Measurements from ENCODE around the gene SLC26A9. TPM values are rescaled to one million over a fixed set of nuclear protein-coding genes. Genes with fewer than 3 reads are reported as not detected.

Gene SLC26A9
- polyA plus RNA-seq, 1 of the 3 experiments (the other 2 are of a cell fraction), result not detected

GRCh38 chr1:205971082-205971481 is 27.8 kb upstream of the SLC26A9 start:
- Histone ChIP-seq H3K4me3 (ENCODE audit: low read depth in 2 of 2, low read length in 1 of 2) (no peak overlapping the region), H3K4me2 (no peak overlapping the region), H3K36me3 (replicated peaks in 1 of 2; ENCODE audit: control insufficient read depth in 1 of 2, insufficient read depth in 2 of 2, low read length in 1 of 2) (no peaks in the 10 kb centered on the region), H3K27me3 (ENCODE audit: insufficient read depth) (no peaks in the 10 kb centered on the region), H3K4me1 (ENCODE audit: control insufficient read depth in 1 of 2, insufficient read depth in 2 of 2, low read depth in 1 of 2, low read length in 1 of 2) (peaks cover 0 to 2% of the 10 kb centered on the region in 2 experiments; a peak in 1 of 4 replicates), H3K27ac (ENCODE audit: low read depth in 2 of 2, low read length in 1 of 2) (no peak overlapping the region), H3F3A (replicated peaks; ENCODE audit: insufficient read depth) (no peaks in the 10 kb centered on the region), H2AFZ (ENCODE audit: low read depth) (no peak overlapping the region), H3K79me2 (ENCODE audit: insufficient read depth) (no peaks in the 10 kb centered on the region), H3K9me2 (no peaks in the 10 kb centered on the region), H3K9ac (no peak overlapping the region), H3K9me3 (no peaks in the 10 kb centered on the region), H4K20me1 (ENCODE audit: insufficient read depth) (no peaks in the 10 kb centered on the region)
- POLR2A ChIA-PET, result no interaction called here
- WGBS (ENCODE audit: low lambda C conversion rate), result 51% methylated on average over 3 of the region's 4 CpGs
- TF ChIP-seq NFIC (IDR thresholded peaks at IDR 0.05; ENCODE audit: borderline replicate concordance), result no peak
- TF ChIP-seq SMC3 (IDR thresholded peaks at IDR 0.05; ENCODE audit: low read depth, low read length), result no peak
- no peak for TF ChIP-seq NRF1 (IDR thresholded peaks at IDR 0.05; ENCODE audit: low read depth, low read length)
- no peak for TF ChIP-seq PBX3 (IDR thresholded peaks at IDR 0.05)
- no peak for TF ChIP-seq FOXJ3 (CRISPR knock-in tag; IDR thresholded peaks at IDR 0.05)
- TF ChIP-seq EP300 (IDR thresholded peaks at IDR 0.05; ENCODE audit: borderline replicate concordance in 1 of 2, low read depth in 1 of 2, low read length in 1 of 2), result no peak
- TF ChIP-seq SIN3A (IDR thresholded peaks at IDR 0.05; ENCODE audit: borderline replicate concordance, low read depth, low read length), result no peak
- no peak for TF ChIP-seq EZH2phosphoT487 (IDR thresholded peaks at IDR 0.05; ENCODE audit: borderline replicate concordance, low read depth)
- no peak for TF ChIP-seq MEF2A (IDR thresholded peaks at IDR 0.05; ENCODE audit: borderline replicate concordance, low read depth)
- no peak for TF ChIP-seq RFX5 (IDR thresholded peaks at IDR 0.05; ENCODE audit: low read length)
- no peak for DNase-seq
- CTCF ChIA-PET, result interaction anchor here (0.8 to 2.5 kb wide), 7 partner anchors 10 to 313 kb away, joined by 3 to 10 read pairs (median 8); no protein-coding TSS in a partner anchor

- Histone ChIP-seq H3K4me3 (ENCODE audit: low read depth in 2 of 2, low read length in 1 of 2) (no peak overlapping the region), H2AFZ (ENCODE audit: low read depth) (no peak overlapping the region), H3K4me2 (no peak overlapping the region), H3K36me3 (replicated peaks in 1 of 2; ENCODE audit: control insufficient read depth in 1 of 2, insufficient read depth in 2 of 2, low read length in 1 of 2) (no peaks in the 10 kb centered on the region), H3K9ac (no peak overlapping the region), H3K27ac (ENCODE audit: low read depth in 2 of 2, low read length in 1 of 2) (no peak overlapping the region), H3K4me1 (ENCODE audit: control insufficient read depth in 1 of 2, insufficient read depth in 2 of 2, low read depth in 1 of 2, low read length in 1 of 2) (peaks cover 0 to 1% of the 10 kb centered on the region in 2 experiments; a peak in 1 of 4 replicates), H3K79me2 (ENCODE audit: insufficient read depth) (no peaks in the 10 kb centered on the region), H3K9me2 (no peaks in the 10 kb centered on the region), H3K9me3 (no peaks in the 10 kb centered on the region), H3K27me3 (ENCODE audit: insufficient read depth) (no peaks in the 10 kb centered on the region), H3F3A (replicated peaks; ENCODE audit: insufficient read depth) (no peaks in the 10 kb centered on the region), H4K20me1 (ENCODE audit: insufficient read depth) (no peaks in the 10 kb centered on the region)
- CTCF ChIA-PET, result interaction anchor here (1.9 to 2.5 kb wide), 5 partner anchors 12 to 312 kb away, joined by 7 to 10 read pairs (median 8); no protein-coding TSS in a partner anchor
- DNase-seq, result no peak
- 47% methylated on average over 1 of the region's 1 CpG for WGBS (ENCODE audit: low lambda C conversion rate)
- POLR2A ChIA-PET, result no interaction called here
- TF ChIP-seq GABPA (IDR thresholded peaks at IDR 0.05; ENCODE audit: low read depth) (no peak), CHD2 (IDR thresholded peaks at IDR 0.05; ENCODE audit: low read length, partially characterized antibody) (no peak), IRF3 (IDR thresholded peaks at IDR 0.05; ENCODE audit: low read depth, low read length) (no peak), FOSL2 (IDR thresholded peaks at IDR 0.05; ENCODE audit: borderline replicate concordance, low read depth) (no peak), TAF1 (IDR thresholded peaks at IDR 0.05; ENCODE audit: borderline replicate concordance, low read depth, low read length) (no peak), YY1 (IDR thresholded peaks at IDR 0.05; ENCODE audit: low read depth) (no peak), FOXM1 (IDR thresholded peaks at IDR 0.05; ENCODE audit: low read depth) (no peak), MEF2A (IDR thresholded peaks at IDR 0.05; ENCODE audit: borderline replicate concordance, low read depth) (no peak), TCF12 (IDR thresholded peaks at IDR 0.05) (no peak), SIN3A (IDR thresholded peaks at IDR 0.05; ENCODE audit: borderline replicate concordance, low read depth, low read length) (no peak)
- TF ChIP-seq, protein P1, sequence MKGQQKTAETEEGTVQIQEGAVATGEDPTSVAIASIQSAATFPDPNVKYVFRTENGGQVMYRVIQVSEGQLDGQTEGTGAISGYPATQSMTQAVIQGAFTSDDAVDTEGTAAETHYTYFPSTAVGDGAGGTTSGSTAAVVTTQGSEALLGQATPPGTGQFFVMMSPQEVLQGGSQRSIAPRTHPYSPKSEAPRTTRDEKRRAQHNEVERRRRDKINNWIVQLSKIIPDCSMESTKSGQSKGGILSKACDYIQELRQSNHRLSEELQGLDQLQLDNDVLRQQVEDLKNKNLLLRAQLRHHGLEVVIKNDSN (IDR thresholded peaks at IDR 0.05; ENCODE audit: borderline replicate concordance, low read depth), result no peak
Measured at GRCh38 chr1:205970486-205970885, 27.2 kb upstream of the SLC26A9 start.
